ENCODE results near the gene KLRF1. TPM values are rescaled to one million over a fixed set of nuclear protein-coding genes. Genes with fewer than 3 reads are reported as not detected.

The KLRF1 gene
- total RNA-seq (2022; extraction: Qiagen RNA extraction), result not detected in 5 replicates

GRCh38 chr12:9827209-9827888 is at the start of gene KLRF1:
KLRF1 (plus strand) TSS chr12:9827481; CDS start chr12:9827545, 64 bp downstream.

GRCh38 chr12:9869307-9870161 is 42.3 kb downstream of the KLRF1 start, which contains the start of gene CLEC2B:
CLEC2B (minus strand) TSS chr12:9869354.

DNA sequence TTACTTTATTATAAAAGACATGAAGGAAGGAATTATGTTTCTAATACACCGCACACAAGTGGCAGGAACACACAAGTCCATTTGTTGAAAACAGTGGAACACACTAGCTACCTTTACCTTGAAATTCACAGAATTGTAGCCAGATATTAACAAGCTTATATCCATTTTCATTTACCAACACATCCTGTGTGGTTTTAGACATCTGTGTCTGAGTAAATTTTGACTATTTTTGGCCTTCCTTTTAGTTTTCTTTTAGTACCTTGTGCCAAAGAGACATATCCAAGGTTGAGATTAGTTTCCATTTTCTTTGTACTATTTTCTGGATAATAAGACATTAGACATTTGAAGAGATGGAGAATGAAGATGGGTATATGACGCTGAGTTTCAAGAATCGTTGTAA is 54.0 kb downstream of the KLRF1 start, which contains the start of gene KLRF2:
Gene KLRF2, plus strand, starts transcription at position 244 of the 400 bp plus-strand sequence. Its CDS starts 107 bp downstream, at position 351.

Other genes starting within 250 kb of the KLRF1 start
- not detected in 5 replicates for gene KLRB1, start 219.6 kb upstream of the KLRF1 start, total RNA-seq (2022; extraction: Qiagen RNA extraction)
- 0.27 to 1.1 TPM (median 0.48 TPM) in 5 replicates for gene CLEC2D, start 157.8 kb upstream of the KLRF1 start, total RNA-seq (2022; extraction: Qiagen RNA extraction)
- not detected in 5 replicates for gene CLECL1, start 94.4 kb upstream of the KLRF1 start, total RNA-seq (2022; extraction: Qiagen RNA extraction)
- not detected in 5 replicates for gene CD69, start 66.6 kb upstream of the KLRF1 start, total RNA-seq (2022; extraction: Qiagen RNA extraction)
- 1.00 to 2.1 TPM (median 1.3 TPM) in 5 replicates for gene CLEC2B, start 41.9 kb downstream of the KLRF1 start, total RNA-seq (2022; extraction: Qiagen RNA extraction)
- gene KLRF2, start 54.0 kb downstream of the KLRF1 start, total RNA-seq (2022; extraction: Qiagen RNA extraction), result not detected in 5 replicates
- gene CLEC2A, start 104.9 kb downstream of the KLRF1 start, total RNA-seq (2022; extraction: Qiagen RNA extraction), result not detected in 5 replicates
- not detected in 5 replicates for gene CLEC12A, start 143.9 kb downstream of the KLRF1 start, total RNA-seq (2022; extraction: Qiagen RNA extraction)
- not detected in 5 replicates for gene CLEC1B, start 171.6 kb downstream of the KLRF1 start, total RNA-seq (2022; extraction: Qiagen RNA extraction)
- not detected in 5 replicates for gene CLEC12B, start 183.1 kb downstream of the KLRF1 start, total RNA-seq (2022; extraction: Qiagen RNA extraction)
- gene CLEC9A, start 203.2 kb downstream of the KLRF1 start, total RNA-seq (2022; extraction: Qiagen RNA extraction), result not detected in 5 replicates

Data from A549 treated with Mapracorat at 1 μM for 4 hours (cell line).